B cell (primary cell): ENCODE data around the gene MARK4.

Experiments
- EZH2 ChIP-seq: IDR thresholded peaks from 2 replicates; pipeline ENCODE4 v1.6.1; 2012; ENCODE audit warnings: borderline replicate concordance, low read depth, mild to moderate bottlenecking, moderate library complexity, low read length; ENCODE audit not compliant: insufficient read depth, poor library complexity, severe bottlenecking
- TF ChIP-seq, protein P1 (sequence below): fragments of 200-600 bp; IDR thresholded peaks from one replicate; pipeline ENCODE4 v1.8.0; 2022; ENCODE audit warnings: antibody characterized with exemption, mild to moderate bottlenecking

DNA sequence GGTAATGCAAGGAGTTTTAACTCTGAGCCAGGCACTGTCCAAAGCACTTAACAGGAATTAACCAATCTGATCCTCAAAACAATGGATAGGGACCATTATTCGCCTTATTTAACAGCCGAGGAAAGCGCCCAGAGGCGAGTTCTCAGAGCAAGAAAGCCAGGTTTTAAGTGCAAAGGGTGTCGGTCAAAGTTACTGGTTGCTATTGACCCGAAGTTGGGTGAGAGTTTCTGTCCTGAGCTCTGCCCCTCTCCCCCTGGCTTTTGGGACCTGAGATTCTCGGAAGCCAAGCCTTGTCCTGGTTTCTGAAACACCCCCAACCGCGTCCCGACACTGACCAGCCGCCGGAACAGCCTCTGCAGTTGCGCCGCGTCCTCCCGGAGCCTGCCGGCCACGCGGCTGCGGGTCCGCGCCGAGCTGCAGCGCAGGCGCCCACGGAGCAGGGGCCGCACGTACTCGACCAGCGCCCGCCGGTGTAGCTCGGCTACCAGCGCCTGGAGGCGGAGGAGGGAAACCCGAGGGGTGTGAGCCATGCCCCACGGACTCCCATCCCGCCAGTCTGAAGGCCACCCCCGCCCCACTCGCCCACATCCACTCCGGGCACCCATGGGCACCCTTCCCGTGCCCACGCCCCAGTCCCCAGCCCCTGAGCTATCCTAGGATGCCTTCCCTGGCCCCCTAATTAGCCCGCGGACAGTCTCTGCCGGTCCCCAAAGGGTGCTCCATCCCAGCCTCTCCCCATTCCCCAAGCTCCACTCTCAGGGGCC lies 33.7 kb upstream of the MARK4 start:
- TF ChIP-seq, protein P1, sequence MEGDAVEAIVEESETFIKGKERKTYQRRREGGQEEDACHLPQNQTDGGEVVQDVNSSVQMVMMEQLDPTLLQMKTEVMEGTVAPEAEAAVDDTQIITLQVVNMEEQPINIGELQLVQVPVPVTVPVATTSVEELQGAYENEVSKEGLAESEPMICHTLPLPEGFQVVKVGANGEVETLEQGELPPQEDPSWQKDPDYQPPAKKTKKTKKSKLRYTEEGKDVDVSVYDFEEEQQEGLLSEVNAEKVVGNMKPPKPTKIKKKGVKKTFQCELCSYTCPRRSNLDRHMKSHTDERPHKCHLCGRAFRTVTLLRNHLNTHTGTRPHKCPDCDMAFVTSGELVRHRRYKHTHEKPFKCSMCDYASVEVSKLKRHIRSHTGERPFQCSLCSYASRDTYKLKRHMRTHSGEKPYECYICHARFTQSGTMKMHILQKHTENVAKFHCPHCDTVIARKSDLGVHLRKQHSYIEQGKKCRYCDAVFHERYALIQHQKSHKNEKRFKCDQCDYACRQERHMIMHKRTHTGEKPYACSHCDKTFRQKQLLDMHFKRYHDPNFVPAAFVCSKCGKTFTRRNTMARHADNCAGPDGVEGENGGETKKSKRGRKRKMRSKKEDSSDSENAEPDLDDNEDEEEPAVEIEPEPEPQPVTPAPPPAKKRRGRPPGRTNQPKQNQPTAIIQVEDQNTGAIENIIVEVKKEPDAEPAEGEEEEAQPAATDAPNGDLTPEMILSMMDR: no peak
- no peak for TF ChIP-seq EZH2
